NCI-H1105 (cell line): ENCODE measurements around the gene SERPINA3.

Experiments
- DNase-seq: peaks from one replicate; lab custom pipeline; 2025; lab: John Stamatoyannopoulos, UW

Gene SERPINA3

GRCh38 chr14:94655169-94655710 lies 43.0 kb downstream of the SERPINA3 start:
- no peak for DNase-seq

GRCh38 chr14:94656043-94656442 lies 43.9 kb downstream of the SERPINA3 start:
- no peak for DNase-seq

GRCh38 chr14:94659256-94659655 lies 47.1 kb downstream of the SERPINA3 start:
- no peak for DNase-seq

- no peak for DNase-seq
These were observed 47.7 kb downstream of the SERPINA3 start for GRCh38 chr14:94659901-94660300.

GRCh38 chr14:94660306-94660946 lies 48.2 kb downstream of the SERPINA3 start:
- DNase-seq: no peak

GRCh38 chr14:94663538-94663937 lies 51.3 kb downstream of the SERPINA3 start:
- no peak for DNase-seq

- no peak for DNase-seq
These were observed 51.9 kb downstream of the SERPINA3 start for GRCh38 chr14:94663965-94664704.

GRCh38 chr14:94665121-94665520 lies 52.9 kb downstream of the SERPINA3 start:
- DNase-seq: no peak

- no peak for DNase-seq
These were observed 53.4 kb downstream of the SERPINA3 start for GRCh38 chr14:94665544-94665943.

- DNase-seq: no peak
These were observed 58.6 kb downstream of the SERPINA3 start for GRCh38 chr14:94670692-94671285.

- no peak for DNase-seq
These were observed 59.8 kb downstream of the SERPINA3 start for GRCh38 chr14:94671870-94672444.

- DNase-seq: no peak
These were observed 60.9 kb downstream of the SERPINA3 start for GRCh38 chr14:94673071-94673470.
